Embryonic facial prominence (tissue), 1 donor: ENCODE measurements around the gene CDKAL1.
A peak's percentile ranks its signal among the peaks of the same experiment; 100 is the strongest.
"Not testable (repeated sequence)": the region's sequence is repeated elsewhere in the genome, so short reads cannot be mapped to it uniquely, and the experiment has no call there.

Experiments used
- DNase-seq: peaks from one replicate; pipeline ENCODE4 v3.0.0-alpha.2; 2016; ENCODE audit errors: extremely low spot score

The CDKAL1 gene

GRCh38 chr6:20639161-20639560 lies 104.9 kb downstream of the CDKAL1 start:
- no peak for DNase-seq

- DNase-seq, result no peak
Measured at GRCh38 chr6:20640181-20640580, 105.9 kb downstream of the CDKAL1 start.

GRCh38 chr6:20642441-20642840 lies 108.2 kb downstream of the CDKAL1 start:
- DNase-seq, result no peak

GRCh38 chr6:20644667-20645370 lies 110.6 kb downstream of the CDKAL1 start:
- DNase-seq, result no peak

- not testable (repeated sequence) for DNase-seq
Measured at GRCh38 chr6:20645572-20645971, 111.3 kb downstream of the CDKAL1 start.

- DNase-seq, result no peak
Measured at GRCh38 chr6:20647585-20647984, 113.3 kb downstream of the CDKAL1 start.

- DNase-seq, result not testable (repeated sequence)
Measured at GRCh38 chr6:20649696-20650470, 115.6 kb downstream of the CDKAL1 start.

GRCh38 chr6:20652299-20653084 lies 118.2 kb downstream of the CDKAL1 start:
- no peak for DNase-seq

GRCh38 chr6:20653085-20653479 lies 118.8 kb downstream of the CDKAL1 start:
- no peak for DNase-seq

- DNase-seq, result no peak
Measured at GRCh38 chr6:20655317-20655716, 121.1 kb downstream of the CDKAL1 start.

- no peak for DNase-seq
Measured at GRCh38 chr6:20657274-20657800, 123.1 kb downstream of the CDKAL1 start.

GRCh38 chr6:20658053-20658452 lies 123.8 kb downstream of the CDKAL1 start:
- DNase-seq, result no peak

- DNase-seq, result no peak
Measured at GRCh38 chr6:20658516-20658915, 124.3 kb downstream of the CDKAL1 start.

- no peak for DNase-seq
Measured at GRCh38 chr6:20660534-20660933, 126.3 kb downstream of the CDKAL1 start.

- DNase-seq, result peak; percentile 37
Measured at GRCh38 chr6:20661721-20662120, 127.5 kb downstream of the CDKAL1 start.

- DNase-seq, result no peak
Measured at GRCh38 chr6:20664250-20664649, 130.0 kb downstream of the CDKAL1 start.

GRCh38 chr6:20665290-20665689 lies 131.0 kb downstream of the CDKAL1 start:
- DNase-seq, result no peak

GRCh38 chr6:20669571-20670314 lies 135.5 kb downstream of the CDKAL1 start:
- DNase-seq, result no peak

- DNase-seq, result no peak
Measured at GRCh38 chr6:20670750-20671149, 136.5 kb downstream of the CDKAL1 start.

GRCh38 chr6:20672038-20672437 lies 137.8 kb downstream of the CDKAL1 start:
- no peak for DNase-seq

- no peak for DNase-seq
Measured at GRCh38 chr6:20673458-20673857, 139.2 kb downstream of the CDKAL1 start.
